SK-N-SH (cell line): ENCODE measurements around the gene APBA2. TPM values are rescaled to one million over a fixed set of nuclear protein-coding genes. Genes with fewer than 3 reads are reported as not detected.

Experiments used
- CTCF ChIA-PET: fragments of 300-600, 350-600 bp; formaldehyde crosslinking; extraction: SDS; loops from one replicate; lab custom pipeline; 2021; lab: Yijun Ruan, JAX
- POLR2A ChIA-PET: fragments of 350-600 bp; sonication (Branson Sonifier 250); formaldehyde crosslinking; extraction: SDS; loops from one replicate; lab custom pipeline; 2020; ENCODE audit warnings: antibody characterized with exemption, inconsistent platforms; lab: Yijun Ruan, JAX
- DNase-seq: peaks from one replicate; pipeline ENCODE4 v3.0.0; 2012
- H2AFZ ChIP-seq: fragments of 200-600 bp; sonication (generic); 2 replicates; pipeline ENCODE4 v1.8.1; 2016; ENCODE audit warnings: antibody characterized with exemption, mild to moderate bottlenecking, low read depth
- H3F3A ChIP-seq: fragments of 200-600 bp; sonication (generic); replicated peaks from 2 replicates; pipeline ENCODE3; 2016; ENCODE audit warnings: antibody characterized with exemption, mild to moderate bottlenecking; ENCODE audit not compliant: insufficient read depth
- H3K27ac ChIP-seq, 2 experiments: fragments of 200-500 bp in 1 of 2; fragments of 200-600 bp in 1 of 2; sonication (Bioruptor generic) in 1 of 2; sonication (generic), shearing (Covaris generic) in 1 of 2; 2 replicates each; pipeline versions ENCODE4 v1.5.1 to v1.6.1; 2014 to 2016; ENCODE audit warnings: low read depth in 2 of 2, inconsistent platforms in 1 of 2, low read length in 1 of 2, mild to moderate bottlenecking in 1 of 2, mixed read lengths in 1 of 2
- H3K27me3 ChIP-seq: fragments of 200-600 bp; sonication (generic), shearing (Covaris generic); 2 replicates; pipeline ENCODE4 v1.6.1; 2016; ENCODE audit warnings: mixed run types; ENCODE audit not compliant: insufficient read depth
- H3K36me3 ChIP-seq, 2 experiments: fragments of 200-500 bp in 1 of 2; fragments of 200-600 bp in 1 of 2; sonication (Bioruptor generic) in 1 of 2; sonication (generic) in 1 of 2; replicated peaks in 1 of 2; 2 replicates each; pipeline versions ENCODE3 to v1.5.1; 2014 to 2016; ENCODE audit warnings: low read length in 1 of 2, mild to moderate bottlenecking in 1 of 2; ENCODE audit not compliant: insufficient read depth in 2 of 2, control insufficient read depth in 1 of 2
- H3K4me1 ChIP-seq, 2 experiments: fragments of 200-500 bp in 1 of 2; fragments of 200-600 bp in 1 of 2; sonication (Bioruptor generic) in 1 of 2; sonication (generic), shearing (Covaris generic) in 1 of 2; 2 replicates each; pipeline versions ENCODE4 v1.5.1 to v1.6.1; 2014 to 2016; ENCODE audit warnings: low read depth in 1 of 2, low read length in 1 of 2, mixed run types in 1 of 2; ENCODE audit not compliant: insufficient read depth in 2 of 2, control insufficient read depth in 1 of 2
- H3K4me2 ChIP-seq: fragments of 200-600 bp; sonication (generic), shearing (Covaris generic); 2 replicates; pipeline ENCODE4 v1.6.1; 2017; ENCODE audit warnings: mixed run types
- H3K4me3 ChIP-seq, 2 experiments: fragments of 200-500 bp in 1 of 2; fragments of 200-600 bp in 1 of 2; sonication (Bioruptor generic) in 1 of 2; sonication (generic), shearing (Covaris generic) in 1 of 2; 2 replicates each; pipeline versions ENCODE4 v1.5.1 to v1.8.1; 2014 to 2016; ENCODE audit warnings: low read depth in 2 of 2, inconsistent platforms in 1 of 2, low read length in 1 of 2, mild to moderate bottlenecking in 1 of 2, mixed read lengths in 1 of 2, moderate library complexity in 1 of 2
- H3K79me2 ChIP-seq: fragments of 200-600 bp; sonication (generic); 2 replicates; pipeline ENCODE4 v1.8.1; 2017; ENCODE audit warnings: mild to moderate bottlenecking; ENCODE audit not compliant: insufficient read depth
- H3K9ac ChIP-seq: fragments of 200-600 bp; sonication (generic); 2 replicates; pipeline ENCODE4 v1.6.1; 2017; ENCODE audit warnings: mixed run types
- H3K9me2 ChIP-seq: fragments of 200-600 bp; sonication (generic); 2 replicates; pipeline ENCODE4 v1.6.1; 2017; ENCODE audit warnings: mixed run types
- H3K9me3 ChIP-seq: fragments of 200-600 bp; sonication (generic); 2 replicates; pipeline ENCODE4 v1.6.1; 2017; ENCODE audit warnings: mixed run types, mild to moderate bottlenecking, moderate library complexity
- H4K20me1 ChIP-seq: fragments of 200-600 bp; sonication (generic); 2 replicates; pipeline ENCODE4 v1.6.1; 2017; ENCODE audit warnings: mild to moderate bottlenecking, mixed run types; ENCODE audit not compliant: insufficient read depth
- CTCF ChIP-seq: fragments of 200-600 bp; sonication (generic); IDR thresholded peaks from 2 replicates; pipeline ENCODE4 v1.6.1; 2017; ENCODE audit warnings: antibody characterized with exemption, mild to moderate bottlenecking, moderate library complexity
- EP300 ChIP-seq, 2 experiments: IDR thresholded peaks; 2 replicates each; pipeline versions ENCODE4 v1.4.0 to v1.6.1; 2012; ENCODE audit warnings: borderline replicate concordance in 1 of 2, low read depth in 1 of 2, low read length in 1 of 2
- EZH2phosphoT487 ChIP-seq: fragments of 200-600 bp; sonication (generic); IDR thresholded peaks from 2 replicates; pipeline ENCODE4 v1.6.1; 2017; ENCODE audit warnings: low read depth, mixed run types, mild to moderate bottlenecking, antibody characterized with exemption, moderate library complexity, borderline replicate concordance
- GABPA ChIP-seq: IDR thresholded peaks from 2 replicates; pipeline ENCODE4 v1.4.0; 2012; ENCODE audit warnings: low read depth, mild to moderate bottlenecking
- JUND ChIP-seq: IDR thresholded peaks from 2 replicates; pipeline ENCODE4 v1.4.0; 2012
- MXI1 ChIP-seq: IDR thresholded peaks from 2 replicates; pipeline ENCODE4 v1.6.1; 2012; ENCODE audit warnings: mild to moderate bottlenecking, low read depth, low read length, improper control_type of control experiment
- POLR2AphosphoS5 ChIP-seq: IDR thresholded peaks from 2 replicates; pipeline ENCODE4 v1.6.1; 2012; ENCODE audit warnings: low read depth, low read length
- RAD21 ChIP-seq: IDR thresholded peaks from 2 replicates; pipeline ENCODE4 v1.6.1; 2012; ENCODE audit warnings: mild to moderate bottlenecking, low read length
- REST ChIP-seq: IDR thresholded peaks from 2 replicates; pipeline ENCODE4 v1.6.1; 2012; ENCODE audit warnings: mild to moderate bottlenecking, low read depth, low read length, moderate library complexity
- RFX5 ChIP-seq: IDR thresholded peaks from 2 replicates; pipeline ENCODE4 v1.6.1; 2012; ENCODE audit warnings: mild to moderate bottlenecking, improper control_type of control experiment, low read length
- SMC3 ChIP-seq: IDR thresholded peaks from 2 replicates; pipeline ENCODE4 v1.6.1; 2012; ENCODE audit warnings: low read depth, low read length, improper control_type of control experiment
- TAF1 ChIP-seq: IDR thresholded peaks from 2 replicates; pipeline ENCODE4 v1.6.1; 2012; ENCODE audit warnings: low read depth, mild to moderate bottlenecking, low read length, moderate library complexity, borderline replicate concordance
- TCF12 ChIP-seq: IDR thresholded peaks from 2 replicates; pipeline ENCODE4 v1.4.0; 2012
- USF1 ChIP-seq: IDR thresholded peaks from 2 replicates; pipeline ENCODE4 v1.4.0; 2012; ENCODE audit warnings: low read depth, borderline replicate concordance
- USF2 ChIP-seq: fragments of 150-350 bp; IDR thresholded peaks from 2 replicates; pipeline ENCODE4 v1.6.1; 2017; ENCODE audit warnings: antibody characterized with exemption, low read length, low read depth, borderline replicate concordance
- YY1 ChIP-seq: IDR thresholded peaks from 2 replicates; pipeline ENCODE4 v1.4.0; 2012; ENCODE audit warnings: low read depth, mild to moderate bottlenecking
- ZBTB33 ChIP-seq: IDR thresholded peaks from 2 replicates; pipeline ENCODE4 v1.4.0; 2012; ENCODE audit warnings: low read depth, borderline replicate concordance
- WGBS: methylation state at CpG from one replicate; pipeline ENCODE4 v1.1.6; 2017; ENCODE audit warnings: low lambda C conversion rate; 5-methylcytosine and 5-hydroxymethylcytosine counted together
- polyA plus RNA-seq, 3 experiments: library from polyadenylated mRNA; depleted of rRNA; stranded (reverse); fragments of >200 nt; gene quantifications; 2 replicates each; pipeline ENCODE4 v1.2.3, GENCODE V29; 2012

APBA2 gene
- polyA plus RNA-seq, 1 of the 3 experiments (the other 2 are of a cell fraction) = 12.7 TPM

- Histone ChIP-seq H3K36me3 (no peaks in the 10 kb centered on the region), H3K9me3 (no peaks in the 10 kb centered on the region), H3K4me1 (peaks cover 0 to 16% of the 10 kb centered on the region in 2 experiments; a peak in 1 of 4 replicates), H3K9ac (no peak overlapping the region), H3F3A (no peaks in the 10 kb centered on the region), H3K4me3 (no peak overlapping the region), H2AFZ (no peak overlapping the region), H3K9me2 (no peaks in the 10 kb centered on the region), H3K4me2 (no peak overlapping the region), H4K20me1 (no peaks in the 10 kb centered on the region), H3K27me3 (no peaks in the 10 kb centered on the region), H3K27ac (no peak overlapping the region; a peak in 1 of 4 replicates), H3K79me2 (no peaks in the 10 kb centered on the region)
- CTCF ChIA-PET = interaction anchor here (1.0 to 1.5 kb wide), 3 partner anchors 9 to 65 kb away, joined by 3 read pairs; no protein-coding TSS in a partner anchor
- POLR2A ChIA-PET = no interaction called here
- TF ChIP-seq SMC3 (no peak), USF1 (no peak), JUND (no peak), YY1 (no peak), TCF12 (no peak), USF2 (no peak), TAF1 (no peak), RAD21 (no peak), REST (no peak), EP300 (IDR thresholded peaks at IDR 0.05; ENCODE audit: borderline replicate concordance in 1 of 2, low read depth in 1 of 2, low read length in 1 of 2) (no peak), RFX5 (no peak), EZH2phosphoT487 (no peak), ZBTB33 (no peak), MXI1 (no peak), POLR2AphosphoS5 (no peak), GABPA (no peak), CTCF (no peak)
- DNase-seq = no peak
- WGBS = 75% methylated on average over 4 of the region's 4 CpGs
Measured at GRCh38 chr15:29034593-29035335, 149.0 kb downstream of the APBA2 start.
